Measurements from ENCODE around the gene CRYGS.
"Not testable (repeated sequence)": the region's sequence is repeated elsewhere in the genome, so short reads cannot be mapped to it uniquely, and the experiment has no call there.

The CRYGS gene

GRCh38 chr3:186516646-186517045, 27.5 kb downstream of the CRYGS start:
- DNase-seq: no peak

GRCh38 chr3:186515125-186515524, 29.1 kb downstream of the CRYGS start:
- DNase-seq: no peak

- no peak for DNase-seq
These were observed 29.7 kb downstream of the CRYGS start for GRCh38 chr3:186514296-186515002.

GRCh38 chr3:186513386-186513785, 30.8 kb downstream of the CRYGS start:
- no peak for DNase-seq

GRCh38 chr3:186512570-186513302, 31.4 kb downstream of the CRYGS start:
- DNase-seq: no peak

GRCh38 chr3:186511702-186512101, 32.5 kb downstream of the CRYGS start:
- DNase-seq: no peak

- DNase-seq: no peak
These were observed 32.9 kb downstream of the CRYGS start for GRCh38 chr3:186511245-186511644.

- no peak for DNase-seq
These were observed 33.7 kb downstream of the CRYGS start for GRCh38 chr3:186510374-186511079.

- no peak for DNase-seq
These were observed 34.8 kb downstream of the CRYGS start for GRCh38 chr3:186509423-186509822.

- no peak for DNase-seq
These were observed 37.3 kb downstream of the CRYGS start for GRCh38 chr3:186506857-186507256.

- DNase-seq: no peak
These were observed 37.9 kb downstream of the CRYGS start for GRCh38 chr3:186506191-186506739.

GRCh38 chr3:186502966-186503712, 41.0 kb downstream of the CRYGS start:
- DNase-seq: no peak

GRCh38 chr3:186502138-186502948, 41.8 kb downstream of the CRYGS start:
- no peak for DNase-seq

GRCh38 chr3:186499949-186500348, 44.2 kb downstream of the CRYGS start:
- peak; percentile 20 for DNase-seq

GRCh38 chr3:186498022-186498421, 46.2 kb downstream of the CRYGS start:
- DNase-seq: not testable (repeated sequence)

GRCh38 chr3:186497608-186498007, 46.6 kb downstream of the CRYGS start:
- no peak for DNase-seq

- DNase-seq: no peak
These were observed 47.5 kb downstream of the CRYGS start for GRCh38 chr3:186496635-186497034.

GRCh38 chr3:186496016-186496415, 48.2 kb downstream of the CRYGS start:
- DNase-seq: no peak

- no peak for DNase-seq
These were observed 50.5 kb downstream of the CRYGS start for GRCh38 chr3:186493525-186494255.

- DNase-seq: no peak
These were observed 51.7 kb downstream of the CRYGS start for GRCh38 chr3:186492385-186492984.

- no peak for DNase-seq
These were observed 54.7 kb downstream of the CRYGS start for GRCh38 chr3:186489507-186489906.
